Jurkat, Clone E6-1 (cell line): ENCODE data around the gene CSHL1. TPM values are rescaled to one million over a fixed set of nuclear protein-coding genes. Genes with fewer than 3 reads are reported as not detected.
A peak's percentile ranks its signal among the peaks of the same experiment; 100 is the strongest.

ENCODE experiments used
- DNase-seq: peaks from one replicate; pipeline ENCODE4 v3.0.0-alpha.2; 2011; ENCODE audit warnings: low read depth, low spot score
- H3K4me3 ChIP-seq: 2 replicates; pipeline ENCODE4 v1.5.1; 2011; ENCODE audit warnings: mild to moderate bottlenecking, low read length, control low read depth, moderate library complexity
- polyA plus RNA-seq: library from polyadenylated mRNA; unstranded; fragments of >200 nt; gene quantifications from one replicate; pipeline ENCODE4 v1.2.1, GENCODE V29; 2012; ENCODE audit warnings: missing spikeins; ENCODE audit not compliant: insufficient read length, insufficient read depth

Gene CSHL1
- polyA plus RNA-seq, result not detected

GRCh38 chr17:63911041-63911635 is at the start of gene CSHL1:
CSHL1 (minus strand) TSS chr17:63911258; CDS start chr17:63911196, 62 bp downstream.
- DNase-seq, result no peak
- H3K4me3 ChIP-seq, result no peak within 1 kb of the TSS

- no peak overlapping the region for H3K4me3 ChIP-seq
- no peak for DNase-seq
These were observed 49.4 kb upstream of the CSHL1 start for GRCh38 chr17:63960430-63960829.

GRCh38 chr17:63960006-63960405 is 48.9 kb upstream of the CSHL1 start:
- H3K4me3 ChIP-seq, result no peak overlapping the region

GRCh38 chr17:63956296-63956920 is 45.4 kb upstream of the CSHL1 start:
- no peak for DNase-seq
- no peak overlapping the region for H3K4me3 ChIP-seq

More at GRCh38 chr17:63960006-63960405, 48.9 kb upstream of the CSHL1 start:
- no peak for DNase-seq

DNA sequence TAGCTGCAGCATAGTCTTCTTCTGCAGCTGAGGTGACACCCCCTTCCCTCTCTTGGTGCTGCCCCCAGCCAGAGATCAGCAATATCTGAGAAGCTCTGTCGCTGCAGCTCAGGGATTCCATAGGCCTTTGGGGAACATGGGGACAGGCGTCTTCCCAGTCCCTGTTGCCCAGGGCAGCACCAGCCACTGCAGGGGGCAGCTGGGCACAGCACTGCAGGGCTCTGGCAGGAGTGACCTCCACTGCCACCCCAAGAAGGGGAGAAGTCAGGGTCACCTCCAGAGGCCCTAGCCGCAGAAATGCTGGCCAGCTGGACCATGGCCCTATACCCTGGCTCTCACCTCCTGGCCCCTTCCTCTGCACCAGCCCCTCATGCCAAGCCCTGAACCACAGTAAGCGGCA is 44.7 kb upstream of the CSHL1 start:
- H3K4me3 ChIP-seq, result no peak overlapping the region
- DNase-seq, result no peak

DNA sequence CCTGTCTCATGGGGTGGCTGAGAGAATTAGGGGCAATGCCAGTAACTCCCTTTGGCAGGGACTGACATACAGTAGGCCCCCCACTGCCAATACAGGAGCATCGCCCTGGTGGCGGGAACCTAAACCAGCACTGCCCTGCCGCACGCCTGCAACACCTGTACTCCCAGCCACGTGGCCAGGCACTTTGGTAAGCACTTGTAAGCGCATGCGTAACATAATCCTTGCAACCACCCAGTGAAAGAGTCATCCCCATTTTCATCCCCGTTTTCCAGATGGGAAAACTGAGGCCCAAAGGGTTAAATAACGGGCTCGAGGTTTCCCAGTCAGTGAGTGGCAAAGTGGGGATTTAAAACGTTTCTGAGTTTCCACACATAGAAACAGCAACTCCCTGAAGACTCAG is 44.2 kb upstream of the CSHL1 start:
- DNase-seq, result no peak
- no peak overlapping the region for H3K4me3 ChIP-seq

DNA sequence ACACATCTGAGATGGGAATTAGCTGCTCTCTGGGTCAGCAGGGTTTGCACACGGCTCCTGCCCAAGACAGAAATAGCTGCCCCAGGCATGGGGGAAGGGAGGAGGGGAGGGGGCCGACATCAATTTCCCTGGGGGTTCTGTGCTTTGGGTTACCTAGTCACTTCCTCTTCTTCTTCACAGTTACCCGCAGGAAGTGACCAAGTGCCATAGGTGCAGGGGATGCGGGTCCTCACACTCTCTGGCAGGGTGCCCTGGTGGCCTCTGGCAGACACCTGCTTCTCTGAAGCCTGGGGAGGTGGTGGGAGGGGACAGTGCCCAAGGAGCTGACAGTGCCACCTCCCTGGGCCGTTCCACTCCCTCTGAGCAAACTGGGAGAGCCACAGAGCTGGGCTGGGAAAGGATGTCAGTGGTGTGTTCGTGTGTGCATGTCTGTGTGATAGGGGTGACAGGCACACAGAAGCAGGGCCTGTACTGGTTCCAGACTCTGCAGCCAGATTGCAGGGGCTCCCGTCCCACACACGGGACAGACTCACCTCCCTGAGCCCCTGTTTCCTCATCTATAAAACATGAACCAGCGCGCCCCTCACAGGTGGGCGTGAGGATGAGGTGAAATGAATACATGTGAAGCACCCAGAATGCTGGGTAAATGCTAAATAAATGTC is 43.5 kb upstream of the CSHL1 start:
- DNase-seq, result peak; percentile 67
- H3K4me3 ChIP-seq, result no peak overlapping the region

- no peak for DNase-seq
- H3K4me3 ChIP-seq, result no peak overlapping the region
These were observed 40.2 kb upstream of the CSHL1 start for GRCh38 chr17:63950940-63951907.

DNA sequence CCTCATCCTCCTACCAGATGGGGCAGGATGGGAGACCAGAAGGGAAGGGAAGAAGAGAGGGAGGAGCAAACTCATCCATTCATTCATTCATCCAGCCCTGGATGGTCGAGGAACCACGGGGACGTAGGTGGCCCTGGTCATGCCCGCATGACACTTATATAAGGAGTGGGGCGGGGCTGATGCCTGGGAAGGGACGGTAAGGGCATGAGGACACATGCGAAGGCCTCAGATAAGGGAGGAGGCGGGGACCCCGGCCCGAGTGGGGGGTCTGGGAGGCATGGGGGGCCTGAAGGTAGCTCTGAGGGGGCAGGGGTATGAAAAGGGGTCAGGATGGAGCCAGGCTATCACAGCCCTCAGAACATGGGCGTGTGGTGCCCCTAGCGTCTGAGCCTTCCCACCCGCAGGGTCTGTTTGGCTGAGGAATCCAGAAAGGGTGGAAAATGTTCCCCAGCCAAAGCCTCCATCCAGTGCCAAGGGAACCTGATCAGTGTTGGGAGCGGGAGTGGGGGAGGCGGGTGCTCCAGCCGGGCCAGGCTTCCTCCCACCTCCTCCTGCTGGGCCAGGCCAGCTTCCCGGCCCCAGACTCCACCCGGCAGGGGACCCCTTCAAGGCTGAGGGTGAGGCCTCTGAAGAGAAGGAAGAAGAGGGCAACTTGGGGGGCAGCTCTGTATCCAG is 38.7 kb upstream of the CSHL1 start:
- H3K4me3 ChIP-seq, result no peak overlapping the region
- no peak for DNase-seq

DNA sequence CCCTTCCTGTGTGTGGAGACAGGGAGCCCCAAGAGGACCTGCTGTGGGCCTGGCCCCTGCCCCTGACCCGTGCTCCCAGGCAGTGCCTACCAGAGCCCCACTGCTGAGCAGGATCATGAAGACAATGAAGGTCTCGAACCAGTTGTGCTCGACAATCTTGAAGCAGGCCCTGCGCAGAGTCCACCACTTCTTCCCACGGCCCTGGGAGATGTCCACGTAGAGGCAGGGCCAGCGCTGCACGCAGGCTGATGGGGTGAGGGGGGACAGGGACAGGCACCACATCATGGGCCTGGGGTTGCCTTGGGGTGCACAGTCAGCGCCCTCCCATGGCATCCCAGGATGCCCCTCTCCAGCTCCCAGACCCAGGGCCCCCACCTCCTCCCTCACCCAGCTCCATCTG is 37.5 kb upstream of the CSHL1 start:
- H3K4me3 ChIP-seq, result no peak overlapping the region
- no peak for DNase-seq

GRCh38 chr17:63947711-63948330 is 36.8 kb upstream of the CSHL1 start:
- no peak overlapping the region for H3K4me3 ChIP-seq
- no peak for DNase-seq

GRCh38 chr17:63946440-63947363 is 35.6 kb upstream of the CSHL1 start:
- no peak overlapping the region; the same call in 1 of the 2 replicates for H3K4me3 ChIP-seq
- no peak for DNase-seq

GRCh38 chr17:63945784-63946439 is 34.9 kb upstream of the CSHL1 start:
- no peak for DNase-seq
- H3K4me3 ChIP-seq, result no peak overlapping the region

- DNase-seq, result no peak
- H3K4me3 ChIP-seq, result no peak overlapping the region
These were observed 33.9 kb upstream of the CSHL1 start for GRCh38 chr17:63944736-63945499.

DNA sequence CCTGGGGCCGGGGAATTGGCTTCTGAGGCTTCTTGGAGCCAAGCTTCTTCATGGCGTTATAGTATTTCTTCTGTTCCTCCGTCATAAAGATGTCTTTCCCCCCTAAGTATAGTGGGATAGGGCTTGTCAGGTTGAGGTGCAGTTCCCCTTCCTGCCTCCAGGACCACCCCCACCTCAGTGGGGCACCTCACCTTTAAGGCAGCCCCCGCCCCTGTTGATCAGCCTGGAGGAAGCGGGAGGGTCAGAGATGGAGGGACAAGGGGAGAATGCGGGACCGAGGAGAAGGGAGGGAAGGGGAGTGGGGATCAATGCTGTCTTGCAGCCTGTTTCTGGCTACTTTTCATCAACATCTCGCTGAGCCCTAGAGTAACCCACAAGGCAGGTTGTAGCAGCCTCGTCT is 32.7 kb upstream of the CSHL1 start:
- no peak overlapping the region for H3K4me3 ChIP-seq
- DNase-seq, result no peak

GRCh38 chr17:63942309-63942985 is 31.4 kb upstream of the CSHL1 start:
- no peak overlapping the region for H3K4me3 ChIP-seq
- DNase-seq, result no peak
